ENCODE results near the gene UTP11. TPM values are rescaled to one million over a fixed set of nuclear protein-coding genes. Genes with fewer than 3 reads are reported as not detected.

The UTP11 gene
- total and polyA plus RNA-seq, 9 donors = 17.4 to 38.5 (median 29.7) TPM

GRCh38 chr1:38074302-38074677 lies 61.8 kb downstream of the UTP11 start:
- intact Hi-C loops (cut with DNase I) = no loop called here
- no peaks in the 10 kb centered on the region for H3K9me3 ChIP-seq
- WGBS, 3 donors = 87 to 91% (median 90%) methylated on average over 4 of the region's 4 CpGs
- no peaks in the 10 kb centered on the region for H3K4me1 ChIP-seq (ENCODE audit: insufficient read depth)
- no peaks in the 10 kb centered on the region for H3K36me3 ChIP-seq
- DNase-seq = no peak
- no peak for TF ChIP-seq EP300 (IDR thresholded peaks at IDR 0.05)
- TF ChIP-seq CTCF (IDR thresholded peaks at IDR 0.05) = no peak
- TF ChIP-seq POLR2A (IDR thresholded peaks at IDR 0.05) = no peak
- H3K27me3 ChIP-seq = no peaks in the 10 kb centered on the region
- H3K27ac ChIP-seq = no peak overlapping the region
- H3K4me3 ChIP-seq = no peak overlapping the region

Small RNA genes lying within 50 kb of the gene (small RNA-seq; reads per million reads assigned to genes)
- not detected for gene RNU6-510P

Other genes starting within 250 kb of the UTP11 start
- under 1 TPM in 4 of 7 donors, not detected in 3; 0.20 to 0.69 (median 0.50) TPM for gene EPHA10, start 247.6 kb upstream of the UTP11 start, total RNA-seq
- gene EPHA10, start 247.6 kb upstream of the UTP11 start, polyA plus RNA-seq = under 1 TPM; 0.02 to 0.05 TPM
- gene MANEAL, start 218.9 kb upstream of the UTP11 start, total RNA-seq = 1 to 10 TPM in 5 of 7 donors, under 1 TPM in 1, not detected in 1; 0.66 to 2.2 (median 1.7) TPM
- gene MANEAL, start 218.9 kb upstream of the UTP11 start, polyA plus RNA-seq = 1 to 10 TPM in 1 of 2 donors, under 1 TPM in 1; 0.99 to 3.7 TPM
- 10 to 100 TPM; 24.5 to 56.2 (median 32.5) TPM for gene C1orf122, start 204.9 kb upstream of the UTP11 start, total RNA-seq
- 10 to 100 TPM; 10.3 to 23.7 TPM for gene C1orf122, start 204.9 kb upstream of the UTP11 start, polyA plus RNA-seq
- 10 to 100 TPM in 4 of 7 donors, 1 to 10 TPM in 3; 7.2 to 15.0 (median 11.0) TPM for gene YRDC, start 204.5 kb upstream of the UTP11 start, total RNA-seq
- 1 to 10 TPM; 9.3 to 9.5 TPM for gene YRDC, start 204.5 kb upstream of the UTP11 start, polyA plus RNA-seq
- 10 to 100 TPM in 5 of 7 donors, 1 to 10 TPM in 2; 3.4 to 29.1 (median 21.9) TPM for gene MTF1, start 153.1 kb upstream of the UTP11 start, total RNA-seq
- gene MTF1, start 153.1 kb upstream of the UTP11 start, polyA plus RNA-seq = 1 to 10 TPM; 4.5 to 9.6 TPM
- 10 to 100 TPM; 23.2 to 68.5 (median 33.7) TPM for gene INPP5B, start 65.7 kb upstream of the UTP11 start, total RNA-seq
- 10 to 100 TPM; 23.2 to 30.3 TPM for gene INPP5B, start 65.7 kb upstream of the UTP11 start, polyA plus RNA-seq
- gene SF3A3, start 22.7 kb upstream of the UTP11 start, total RNA-seq = 10 to 100 TPM; 29.0 to 62.5 (median 44.3) TPM
- gene SF3A3, start 22.7 kb upstream of the UTP11 start, polyA plus RNA-seq = 100 to 1,000 TPM in 1 of 2 donors, 10 to 100 TPM in 1; 27.4 to 110 TPM
- gene FHL3, start 7.2 kb upstream of the UTP11 start, total RNA-seq = 10 to 100 TPM; 19.4 to 63.3 (median 40.4) TPM
- 10 to 100 TPM; 13.9 to 28.8 TPM for gene FHL3, start 7.2 kb upstream of the UTP11 start, polyA plus RNA-seq
- gene POU3F1, start 34.1 kb downstream of the UTP11 start, total RNA-seq = under 1 TPM in 4 of 7 donors, not detected in 3; 0.10 to 0.53 (median 0.33) TPM
- under 1 TPM in 1 of 2 donors, not detected in 1; 0.04 TPM for gene POU3F1, start 34.1 kb downstream of the UTP11 start, polyA plus RNA-seq